COLO829 (cell line): ENCODE results near the gene ADH7.

ENCODE experiments used
- DNase-seq: peaks from one replicate; pipeline ENCODE4 v3.0.0; 2012; ENCODE audit warnings: low spot score

ADH7 gene

GRCh38 chr4:99435154-99435553, at the start of gene ADH7:
Gene ADH7 (minus strand): TSS chr4:99435342. CDS start chr4:99435233, 109 bp downstream.
- DNase-seq: no peak

GRCh38 chr4:99483636-99484035, 48.5 kb upstream of the ADH7 start:
- no peak for DNase-seq

- DNase-seq: no peak
Measured at GRCh38 chr4:99473131-99473530, 38.0 kb upstream of the ADH7 start.

- peak; percentile 91 for DNase-seq
Measured at GRCh38 chr4:99471896-99472295, 36.8 kb upstream of the ADH7 start.

DNA sequence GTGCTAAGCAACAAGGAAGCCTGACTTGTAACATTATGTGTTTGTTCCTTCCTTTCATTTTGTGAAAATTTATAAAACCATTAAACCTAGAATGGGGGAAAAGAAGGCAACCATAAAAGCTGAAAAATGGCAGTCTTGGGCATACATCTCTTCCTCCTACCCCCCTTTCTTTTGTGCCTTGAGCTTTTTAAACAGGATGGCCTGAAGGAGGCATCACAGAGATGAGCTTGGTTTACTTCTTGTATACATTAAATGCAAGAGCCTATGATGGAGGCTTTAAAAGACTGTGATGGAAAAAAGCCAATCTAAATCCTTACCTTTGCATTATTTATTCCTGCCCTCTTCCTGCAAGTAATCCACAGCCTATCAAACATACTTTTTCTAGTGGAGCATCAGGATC, 36.2 kb upstream of the ADH7 start:
- DNase-seq: no peak

GRCh38 chr4:99468889-99469288, 33.7 kb upstream of the ADH7 start:
- DNase-seq: no peak

GRCh38 chr4:99467887-99468286, 32.7 kb upstream of the ADH7 start:
- DNase-seq: no peak

- peak; percentile 95 for DNase-seq
Measured at GRCh38 chr4:99463566-99463965, 28.4 kb upstream of the ADH7 start.

DNA sequence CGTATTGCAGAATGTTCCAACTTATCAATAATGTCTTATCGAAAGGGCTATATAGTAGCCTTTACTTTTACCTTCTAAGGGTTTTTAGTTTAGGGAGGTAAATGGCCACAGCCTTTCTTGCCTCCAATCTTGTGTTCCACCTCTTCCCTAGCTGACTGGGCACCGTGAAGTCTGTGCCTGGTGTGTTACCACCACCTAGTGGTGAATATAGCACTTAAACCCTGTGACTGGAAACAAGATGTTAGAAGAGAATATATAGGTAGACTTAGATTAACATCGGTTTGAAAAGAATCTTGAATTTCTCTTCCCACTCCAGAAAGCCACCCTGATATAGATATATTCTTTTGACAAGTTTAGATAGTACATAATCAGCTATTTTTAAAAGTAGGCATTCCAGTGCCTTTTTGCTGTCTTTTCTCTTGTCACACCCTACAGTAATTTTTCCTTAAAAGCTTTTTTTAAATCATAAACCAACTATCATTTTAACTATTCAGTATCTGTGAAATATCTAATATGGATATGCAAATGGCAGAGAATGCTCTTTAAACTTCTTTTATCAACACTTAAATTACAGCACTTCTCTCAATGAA, 27.8 kb upstream of the ADH7 start:
- DNase-seq: peak; percentile 88

DNA sequence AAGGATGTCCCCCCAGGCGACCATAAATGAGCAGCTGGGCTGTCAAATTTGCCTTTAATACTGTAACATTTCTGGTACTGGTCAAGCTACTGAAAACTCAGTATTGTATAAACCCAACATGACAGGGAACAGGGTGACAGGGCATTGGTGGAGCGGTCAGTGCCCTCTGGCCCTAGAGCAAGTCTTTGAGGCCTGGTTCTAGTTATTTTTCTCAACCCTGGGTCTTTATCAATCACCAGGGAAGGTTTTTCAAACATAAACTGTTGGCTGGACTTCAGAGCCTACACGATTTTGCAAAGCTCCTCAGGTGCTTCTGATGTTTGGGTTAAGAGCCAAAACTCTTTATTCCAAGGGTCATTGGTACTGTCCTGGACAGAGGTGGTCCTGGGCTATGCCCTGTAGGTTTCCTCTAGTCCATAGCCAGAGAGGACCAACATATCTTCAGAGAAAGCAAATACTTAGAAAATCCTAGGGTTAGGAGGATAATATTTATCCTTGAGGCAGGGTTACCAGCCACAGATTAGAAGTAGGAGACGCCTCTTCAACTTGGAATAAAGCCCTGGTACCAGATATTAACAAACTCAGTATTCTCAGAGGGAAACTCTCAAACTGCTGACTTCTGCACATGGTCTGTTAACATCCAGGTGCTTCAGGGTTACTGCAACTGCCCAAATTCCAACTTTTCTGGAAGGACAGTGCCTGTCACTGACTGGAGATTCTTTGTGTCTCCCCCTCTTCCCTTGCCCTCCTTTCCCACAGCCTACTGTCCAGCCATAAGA, 26.7 kb upstream of the ADH7 start:
- no peak for DNase-seq

DNA sequence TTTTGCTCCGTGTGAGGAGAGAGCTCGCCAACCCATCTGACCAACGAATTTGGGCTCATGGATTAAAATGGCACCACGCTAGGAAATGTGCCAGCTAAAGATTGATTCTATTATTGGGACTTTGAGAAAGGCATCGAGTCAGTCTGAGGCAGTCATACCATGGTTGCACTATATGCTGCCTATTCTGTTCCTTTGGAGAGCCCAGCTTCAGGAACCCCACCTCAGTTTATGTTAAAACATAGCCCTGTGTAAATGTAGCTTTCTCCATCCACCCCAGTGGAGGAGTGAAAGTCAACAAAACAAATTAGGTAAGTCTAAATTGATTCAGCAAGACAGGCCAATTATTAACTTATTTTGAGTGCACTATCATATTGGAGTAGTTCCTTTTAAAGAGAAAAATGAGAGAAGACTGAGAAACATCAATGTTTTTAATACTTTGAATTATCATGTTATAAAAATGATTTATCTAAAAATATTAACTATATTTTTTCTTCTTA, 24.5 kb upstream of the ADH7 start:
- DNase-seq: no peak

DNA sequence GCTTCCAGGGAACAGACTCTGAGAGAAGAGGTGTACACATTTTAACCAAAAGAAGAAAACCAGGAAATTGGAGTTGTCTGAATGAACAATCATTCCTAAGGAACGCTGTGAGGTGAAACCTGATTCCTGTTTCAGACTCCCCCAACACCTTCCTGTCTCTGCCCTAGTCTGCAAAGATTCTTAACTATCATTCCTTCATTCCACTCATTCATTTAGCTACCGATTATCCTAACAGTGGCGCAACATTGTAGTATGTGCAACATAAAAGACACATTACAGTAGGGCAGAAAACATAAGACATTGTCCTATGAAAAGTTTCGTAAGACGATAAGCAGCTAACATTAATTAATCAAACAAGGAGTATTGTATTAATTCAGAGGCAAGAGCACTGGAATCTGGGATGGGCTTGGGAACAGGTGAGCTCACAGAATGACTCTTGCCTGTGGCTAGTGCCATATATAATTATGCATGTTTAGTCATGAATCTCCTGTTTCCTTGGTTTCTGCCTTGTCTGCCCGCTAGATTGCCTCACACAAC, 23.8 kb upstream of the ADH7 start:
- no peak for DNase-seq

GRCh38 chr4:99457676-99458075, 22.5 kb upstream of the ADH7 start:
- DNase-seq: no peak

DNA sequence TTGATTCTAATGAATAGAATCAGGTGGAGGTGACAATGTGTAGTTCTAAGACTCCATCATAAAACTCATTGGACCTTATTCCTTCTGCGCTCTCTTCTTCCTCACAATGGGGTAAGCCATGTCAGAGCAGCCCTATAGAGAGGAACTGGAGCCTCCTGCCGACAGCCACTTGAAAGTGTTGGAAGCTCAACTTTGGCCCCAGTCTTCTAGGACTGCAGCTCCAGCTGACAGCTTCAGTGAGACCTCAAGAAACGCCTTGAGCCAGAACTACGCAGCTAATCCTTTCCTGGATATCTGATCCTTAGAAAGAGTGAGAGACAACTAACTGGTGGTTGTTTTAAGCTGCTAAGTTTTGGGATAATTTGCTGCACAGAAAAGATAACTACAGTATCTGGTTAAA, 22.1 kb upstream of the ADH7 start:
- no peak for DNase-seq

DNA sequence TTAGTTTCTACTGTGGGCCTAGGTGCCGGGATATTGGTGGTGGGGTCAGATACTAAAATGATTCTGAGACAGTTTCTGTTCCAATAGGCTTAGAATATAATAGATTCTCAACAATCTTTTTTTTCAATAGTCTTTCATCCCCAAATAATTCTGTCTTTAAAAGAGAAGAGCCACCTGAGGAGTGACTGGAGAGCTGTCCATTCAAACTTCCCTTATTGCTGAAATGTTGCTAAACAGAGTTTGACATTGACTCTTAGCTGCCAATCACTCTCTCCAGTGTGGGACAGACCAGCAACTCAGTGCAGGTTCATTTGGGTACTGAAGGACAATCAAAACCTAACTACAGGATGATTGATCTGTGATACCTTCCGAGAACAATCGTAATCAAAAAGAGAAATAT, 12.4 kb upstream of the ADH7 start:
- no peak for DNase-seq

DNA sequence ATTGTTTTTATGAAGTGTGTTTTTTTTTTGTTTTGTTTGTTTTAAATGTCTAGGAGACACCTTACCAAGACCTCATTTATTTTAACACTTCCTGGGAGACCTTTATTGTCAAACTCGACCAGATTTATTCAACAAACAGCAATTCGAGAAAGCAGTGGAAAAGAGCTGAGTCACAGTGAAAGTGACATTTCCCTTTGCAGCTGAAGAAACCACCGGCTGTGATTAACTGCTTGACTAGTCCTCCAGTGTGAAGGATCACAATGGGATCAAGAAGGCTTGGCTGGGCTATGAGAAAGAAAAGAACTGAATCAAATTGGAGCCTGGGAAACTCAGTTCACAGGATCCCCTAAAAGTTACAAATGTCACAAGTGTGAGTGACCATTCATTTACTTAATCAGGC, 11.9 kb upstream of the ADH7 start:
- DNase-seq: no peak

DNA sequence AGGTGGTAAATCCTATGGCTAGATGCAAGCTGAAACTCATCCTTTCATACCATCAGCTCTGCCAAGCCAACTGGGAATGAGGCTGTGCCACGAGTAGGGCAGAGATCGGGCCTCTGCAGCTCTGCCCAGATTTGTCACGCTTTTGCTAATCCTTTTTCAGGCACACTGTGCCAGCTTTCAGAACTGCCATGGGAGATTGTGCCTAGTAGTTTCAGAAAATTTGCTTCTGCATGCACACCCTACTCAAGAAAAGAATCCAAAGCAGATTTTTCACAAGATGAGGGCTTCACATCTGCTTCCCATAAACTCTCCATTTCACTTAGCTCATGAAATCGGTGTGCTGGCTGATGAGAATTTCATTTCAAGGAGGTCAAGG, 3.3 kb upstream of the ADH7 start:
- no peak for DNase-seq

GRCh38 chr4:99437723-99438404, 2.7 kb upstream of the ADH7 start:
- no peak for DNase-seq

GRCh38 chr4:99436976-99437722, 2.0 kb upstream of the ADH7 start:
- no peak for DNase-seq

DNA sequence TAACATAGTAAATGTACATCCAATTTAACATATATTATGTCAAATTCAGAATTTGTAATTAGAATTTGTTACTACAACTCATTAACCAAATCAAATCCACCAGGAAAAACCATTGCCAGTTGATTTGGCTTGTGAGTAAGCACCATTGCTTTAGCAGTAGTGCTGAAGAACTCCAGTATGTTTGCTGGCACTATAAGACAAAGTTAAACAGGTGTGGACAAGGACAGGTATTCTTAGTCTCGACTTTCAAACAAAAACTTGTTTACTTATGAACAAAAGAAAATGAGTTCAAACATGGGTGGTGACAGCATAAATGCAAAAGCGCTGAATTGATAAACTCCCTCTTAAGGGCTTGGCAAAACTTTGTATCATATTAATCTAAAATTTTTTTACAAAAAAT, 1.3 kb upstream of the ADH7 start:
- DNase-seq: no peak

GRCh38 chr4:99430106-99430505, 5.0 kb downstream of the ADH7 start:
- DNase-seq: no peak

DNA sequence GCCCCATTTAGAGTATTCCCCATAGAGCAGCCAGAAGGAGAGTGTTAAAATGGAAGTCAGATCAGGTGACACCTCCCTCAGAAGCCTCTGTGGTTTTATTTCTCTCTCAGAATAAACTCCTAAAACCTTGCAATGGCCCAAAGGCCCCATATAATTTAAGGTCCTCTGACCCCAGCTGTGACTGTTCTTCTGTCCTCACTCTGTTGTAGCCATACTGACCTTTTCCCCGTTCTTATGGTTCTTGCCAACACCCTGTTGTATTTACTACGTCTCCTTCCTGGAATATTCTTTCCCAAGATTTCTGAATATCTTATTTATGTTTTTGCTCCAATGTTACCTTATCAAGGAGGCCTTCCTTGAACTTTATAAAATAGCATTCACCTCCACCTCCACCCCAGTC, 18.0 kb downstream of the ADH7 start:
- DNase-seq: no peak
